ENCODE data around the gene NFATC2. TPM values are rescaled to one million over a fixed set of nuclear protein-coding genes. Genes with fewer than 3 reads are reported as not detected.
"Not testable (repeated sequence)": the region's sequence is repeated elsewhere in the genome, so short reads cannot be mapped to it uniquely, and the experiment has no call there.

The NFATC2 gene
- total RNA-seq, 4 donors from 2014 or later: 4.1 to 51.5 (median 8.7) TPM

- no peak for TF ChIP-seq CTCF (IDR thresholded peaks at IDR 0.05)
- ATAC-seq (ENCODE audit: low FRiP score) (no peak), DNase-seq (ENCODE audit: low spot score) (no peak)
Measured at GRCh38 chr20:51347831-51348230, 194.7 kb downstream of the NFATC2 start.

- no peak for ATAC-seq (ENCODE audit: low FRiP score)
- TF ChIP-seq CTCF (IDR thresholded peaks at IDR 0.05): no peak
- DNase-seq (ENCODE audit: low spot score): no peak
Measured at GRCh38 chr20:51346686-51347485, 195.6 kb downstream of the NFATC2 start.

- ATAC-seq (ENCODE audit: low FRiP score) (peak; percentile 79), DNase-seq (ENCODE audit: low spot score) (no peak)
- no peak for TF ChIP-seq CTCF (IDR thresholded peaks at IDR 0.05)
Measured at GRCh38 chr20:51345601-51346101, 196.9 kb downstream of the NFATC2 start.

- not testable (repeated sequence) for ATAC-seq (ENCODE audit: low FRiP score); DNase-seq (ENCODE audit: low spot score)
Measured at GRCh38 chr20:51343802-51344201, 198.7 kb downstream of the NFATC2 start.

- DNase-seq (ENCODE audit: low spot score): no peak
- no peak for TF ChIP-seq CTCF (IDR thresholded peaks at IDR 0.05)
- ATAC-seq (ENCODE audit: low FRiP score): no peak
Measured at GRCh38 chr20:51342510-51343236, 199.8 kb downstream of the NFATC2 start.

GRCh38 chr20:51341581-51341980 lies 200.9 kb downstream of the NFATC2 start:
- no peak for TF ChIP-seq CTCF (IDR thresholded peaks at IDR 0.05)
- ATAC-seq (ENCODE audit: low FRiP score): no peak
- DNase-seq (ENCODE audit: low spot score): no peak

- TF ChIP-seq CTCF (IDR thresholded peaks at IDR 0.05): no peak
- DNase-seq (ENCODE audit: low spot score) (no peak), ATAC-seq (ENCODE audit: low FRiP score) (no peak)
Measured at GRCh38 chr20:51340451-51340840, 202.1 kb downstream of the NFATC2 start.

Data from omental fat pad (tissue), 4 donors.